Measurements from ENCODE around the gene RPL18A. TPM values are rescaled to one million over a fixed set of nuclear protein-coding genes. Genes with fewer than 3 reads are reported as not detected.

RPL18A gene
- total RNA-seq, 6 donors from 2014 or later = 705 to 1,655 (median 1,002) TPM

GRCh38 chr19:17862711-17863519 is 3.2 kb downstream of the RPL18A start:
- DNase-seq = peak in 1 of 2 donors; percentile 80
- Histone ChIP-seq H3K36me3 (peaks cover 20 to 48% (median 38%) of the 10 kb centered on the region in 4 donors), H3K4me3 (no peak overlapping the region), H3K9me3 (no peaks in the 10 kb centered on the region), H3K27me3 (no peaks in the 10 kb centered on the region), H3K4me1 (peaks cover 16 to 35% (median 26%) of the 10 kb centered on the region in 4 donors), H3K27ac (peak overlapping the region in 1 of 4 donors; percentile 49)
- ATAC-seq (ENCODE audit: low FRiP score in 2 of 2) = no peak
- 84 to 88% methylated on average over 11 to 18 of the region's 31 CpGs for WGBS, 2 donors
- no peak for TF ChIP-seq POLR2A (IDR thresholded peaks at IDR 0.05)
- TF ChIP-seq, protein P1, sequence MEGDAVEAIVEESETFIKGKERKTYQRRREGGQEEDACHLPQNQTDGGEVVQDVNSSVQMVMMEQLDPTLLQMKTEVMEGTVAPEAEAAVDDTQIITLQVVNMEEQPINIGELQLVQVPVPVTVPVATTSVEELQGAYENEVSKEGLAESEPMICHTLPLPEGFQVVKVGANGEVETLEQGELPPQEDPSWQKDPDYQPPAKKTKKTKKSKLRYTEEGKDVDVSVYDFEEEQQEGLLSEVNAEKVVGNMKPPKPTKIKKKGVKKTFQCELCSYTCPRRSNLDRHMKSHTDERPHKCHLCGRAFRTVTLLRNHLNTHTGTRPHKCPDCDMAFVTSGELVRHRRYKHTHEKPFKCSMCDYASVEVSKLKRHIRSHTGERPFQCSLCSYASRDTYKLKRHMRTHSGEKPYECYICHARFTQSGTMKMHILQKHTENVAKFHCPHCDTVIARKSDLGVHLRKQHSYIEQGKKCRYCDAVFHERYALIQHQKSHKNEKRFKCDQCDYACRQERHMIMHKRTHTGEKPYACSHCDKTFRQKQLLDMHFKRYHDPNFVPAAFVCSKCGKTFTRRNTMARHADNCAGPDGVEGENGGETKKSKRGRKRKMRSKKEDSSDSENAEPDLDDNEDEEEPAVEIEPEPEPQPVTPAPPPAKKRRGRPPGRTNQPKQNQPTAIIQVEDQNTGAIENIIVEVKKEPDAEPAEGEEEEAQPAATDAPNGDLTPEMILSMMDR (IDR thresholded peaks at IDR 0.05) = no peak
- TF ChIP-seq EP300 (IDR thresholded peaks at IDR 0.05) = no peak
- TF ChIP-seq POLR2AphosphoS5 (IDR thresholded peaks at IDR 0.05) = no peak

- no peak overlapping the region for H3K4me3 ChIP-seq
- peaks cover 16 to 35% (median 26%) of the 10 kb centered on the region in 4 donors for H3K4me1 ChIP-seq
- ATAC-seq (ENCODE audit: low FRiP score in 2 of 2) (no peak), DNase-seq (no peak)
- H3K27ac ChIP-seq = peak overlapping the region in 1 of 4 donors; percentile 49
- WGBS, 2 donors = 81 to 88% methylated on average over 4 to 8 of the region's 8 CpGs
- H3K36me3 ChIP-seq = peaks cover 20 to 48% (median 38%) of the 10 kb centered on the region in 4 donors
- no peaks in the 10 kb centered on the region for H3K9me3 ChIP-seq
- TF ChIP-seq, protein P1 (IDR thresholded peaks at IDR 0.05) = no peak
- TF ChIP-seq POLR2A (IDR thresholded peaks at IDR 0.05) (no peak), POLR2AphosphoS5 (IDR thresholded peaks at IDR 0.05) (no peak), EP300 (IDR thresholded peaks at IDR 0.05) (no peak)
- H3K27me3 ChIP-seq = no peaks in the 10 kb centered on the region
Observed at GRCh38 chr19:17863520-17864182, 3.9 kb downstream of the RPL18A start.

DNA sequence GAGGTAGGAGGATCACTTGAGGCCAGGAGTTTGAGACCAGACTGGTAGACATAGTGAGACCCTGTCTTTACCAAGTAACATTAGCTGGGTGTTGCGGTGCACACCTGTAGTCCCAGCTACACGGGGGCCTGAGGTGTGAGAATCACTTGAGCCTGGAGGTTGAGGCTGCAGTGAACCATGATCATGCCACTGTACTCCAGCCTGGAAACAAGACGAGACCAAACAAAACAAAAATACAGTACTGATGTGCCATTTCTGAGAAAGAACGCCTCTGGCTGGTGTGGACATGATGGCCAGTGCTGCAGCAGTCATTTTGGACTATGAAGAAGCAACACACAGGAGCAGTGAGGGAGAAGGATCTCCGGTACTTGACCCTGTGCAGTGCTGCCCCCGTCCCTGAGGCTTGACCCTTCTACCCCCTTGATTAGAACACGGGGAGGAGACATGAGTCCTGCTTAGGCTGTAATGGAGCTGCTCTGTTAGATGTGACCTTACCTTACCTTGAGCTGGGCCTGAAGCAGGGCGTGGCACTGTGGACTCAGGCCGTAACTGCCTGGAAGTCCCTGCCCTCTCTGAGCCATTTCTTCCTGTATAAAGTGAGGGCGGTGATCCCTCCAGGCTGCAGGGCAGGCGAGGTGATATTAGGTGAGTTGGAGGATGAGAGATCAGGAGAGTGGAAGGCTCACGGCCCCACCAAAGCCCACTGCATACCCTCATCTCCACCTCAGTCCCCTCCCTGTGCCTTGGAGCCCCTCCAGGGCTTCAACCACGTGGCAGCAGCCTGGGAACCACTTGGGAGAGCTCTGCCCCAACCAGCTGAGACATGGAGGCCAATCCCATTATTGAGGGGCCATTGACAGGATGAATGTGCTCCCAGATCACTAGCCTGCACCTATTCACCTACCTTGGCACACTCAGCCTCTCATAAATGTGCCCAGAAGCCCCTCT is 5.9 kb downstream of the RPL18A start:
- 75% methylated on average over 7 to 13 of the region's 13 CpGs for WGBS, 2 donors
- H3K4me1 ChIP-seq = peaks cover 10 to 24% (median 17%) of the 10 kb centered on the region in 4 donors
- peaks cover 0 to 10% (median 2%) of the 10 kb centered on the region in 4 donors for H3K27me3 ChIP-seq
- ATAC-seq (ENCODE audit: low FRiP score in 2 of 2) = peak in 1 of 2 donors; percentile 34
- DNase-seq = peak in 1 of 2 donors; percentile 81
- H3K36me3 ChIP-seq = peaks cover 20 to 48% (median 38%) of the 10 kb centered on the region in 4 donors
- peak overlapping the region in 1 of 4 donors; percentile 58 for H3K27ac ChIP-seq
- H3K9me3 ChIP-seq = no peaks in the 10 kb centered on the region
- TF ChIP-seq POLR2A (IDR thresholded peaks at IDR 0.05) (no peak), POLR2AphosphoS5 (IDR thresholded peaks at IDR 0.05) (peak in 1 of 2 donors; percentile 22), EP300 (IDR thresholded peaks at IDR 0.05) (peak in 1 of 4 donors; percentile 36)
- TF ChIP-seq, protein P1 (IDR thresholded peaks at IDR 0.05) = no peak
- H3K4me3 ChIP-seq = no peak overlapping the region

DNA sequence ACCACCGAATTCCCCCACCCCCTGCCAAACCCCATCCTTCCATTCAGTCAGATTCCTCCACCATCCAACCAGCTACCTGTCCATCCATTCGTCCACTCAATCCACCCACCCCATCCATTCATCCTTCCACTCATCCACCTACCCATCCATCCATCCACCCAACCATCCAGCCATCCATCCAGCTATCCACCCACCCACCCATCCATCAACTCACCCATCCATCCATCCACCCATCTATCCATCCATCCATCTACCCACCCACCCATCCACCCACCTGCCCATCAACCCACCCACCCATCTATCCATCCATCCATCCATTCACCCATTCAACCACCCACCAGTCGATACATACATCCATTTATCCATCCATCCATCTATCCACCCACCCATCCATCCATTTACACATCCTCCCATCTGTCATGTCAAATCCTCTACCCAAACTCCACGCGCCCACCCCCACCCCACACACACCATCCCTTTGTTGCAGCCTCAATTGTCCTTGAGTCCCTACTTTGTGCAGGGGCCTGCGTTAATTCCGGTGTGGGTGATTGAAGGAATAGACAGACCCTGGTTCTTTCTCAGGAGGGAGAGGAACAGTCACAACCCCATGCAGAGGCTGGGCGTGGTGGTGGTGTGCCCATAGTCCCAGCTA is 6.7 kb downstream of the RPL18A start:
- WGBS, 2 donors = 86 to 89% methylated on average over 8 of the region's 8 CpGs
- peaks cover 0 to 14% (median 5%) of the 10 kb centered on the region in 4 donors for H3K27me3 ChIP-seq
- DNase-seq (no peak), ATAC-seq (ENCODE audit: low FRiP score in 2 of 2) (no peak)
- H3K4me3 ChIP-seq = no peak overlapping the region
- no peaks in the 10 kb centered on the region for H3K9me3 ChIP-seq
- TF ChIP-seq EP300 (IDR thresholded peaks at IDR 0.05) (no peak), POLR2AphosphoS5 (IDR thresholded peaks at IDR 0.05) (no peak), POLR2A (IDR thresholded peaks at IDR 0.05) (no peak)
- TF ChIP-seq, protein P1 (IDR thresholded peaks at IDR 0.05) = no peak
- peaks cover 2 to 16% (median 10%) of the 10 kb centered on the region in 4 donors for H3K4me1 ChIP-seq
- peak overlapping the region in 1 of 4 donors; percentile 58 for H3K27ac ChIP-seq
- H3K36me3 ChIP-seq = peaks cover 20 to 45% (median 37%) of the 10 kb centered on the region in 4 donors

Data from upper lobe of left lung (tissue), 6 donors.